Peyer's patch (tissue), 4 donors: ENCODE data around the gene ADCY6.

ENCODE experiments used
- POLR2A ChIP-seq, 2 donors: fragments of 450-650 bp; IDR thresholded peaks; one replicate each; pipeline ENCODE4 v1.5.1; 2017; ENCODE audit warnings: antibody characterized with exemption in 2 of 2, mild to moderate bottlenecking in 2 of 2, moderate library complexity in 2 of 2
- TF ChIP-seq, protein P1 (sequence below), 6 experiments: fragments of 450-650 bp in 4 of 6; fragments of 200-600 bp in 2 of 6; sonication (generic) in 1 of 6; IDR thresholded peaks; one replicate each; pipeline ENCODE4 v1.5.1; 2017 to 2019; ENCODE audit warnings: antibody characterized with exemption in 6 of 6, mild to moderate bottlenecking in 3 of 6, moderate library complexity in 1 of 6

DNA sequence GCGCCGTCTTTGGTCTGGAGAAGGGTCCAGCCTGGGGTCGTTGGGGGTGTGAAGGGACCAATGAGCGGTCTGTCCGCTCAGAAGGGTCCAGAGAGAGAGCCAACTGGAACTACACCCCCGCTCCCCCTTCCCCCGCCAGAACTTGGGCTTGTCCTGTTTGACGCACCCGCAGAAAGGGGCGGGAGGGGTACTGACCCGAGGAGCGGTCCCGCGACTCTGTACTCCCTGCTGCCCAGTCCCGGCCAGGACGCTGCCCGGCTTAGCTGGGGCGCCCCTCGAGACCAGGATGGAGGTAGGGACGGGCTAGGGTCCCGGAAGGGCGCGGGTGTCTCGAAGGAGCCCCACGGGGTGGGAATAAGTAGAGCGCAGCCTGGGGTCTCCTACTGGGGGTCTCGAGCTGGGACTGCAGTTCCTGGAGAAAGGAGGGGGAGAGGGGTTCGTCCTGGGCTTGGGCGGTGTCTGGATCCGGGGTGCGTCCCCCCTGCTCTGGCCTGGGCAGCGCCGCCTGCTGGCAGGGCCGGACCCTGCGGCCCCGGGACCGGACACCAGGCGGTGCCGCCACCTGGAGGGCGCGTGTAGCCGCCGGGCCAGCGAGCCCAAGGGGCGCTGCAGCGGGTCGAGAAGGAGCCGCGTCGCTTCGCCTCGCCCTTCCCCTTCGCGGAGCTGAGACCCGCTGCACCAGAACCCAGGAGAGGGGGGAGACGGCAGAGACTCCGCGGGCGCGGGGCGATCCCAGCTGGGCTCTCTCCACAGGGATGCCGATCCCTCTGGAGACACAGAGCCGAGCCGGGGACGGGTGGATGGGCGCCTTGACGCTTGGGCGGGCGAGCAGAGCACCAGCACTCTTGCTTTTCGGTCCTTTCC, 25.6 kb upstream of the ADCY6 start:
- TF ChIP-seq, protein P1, sequence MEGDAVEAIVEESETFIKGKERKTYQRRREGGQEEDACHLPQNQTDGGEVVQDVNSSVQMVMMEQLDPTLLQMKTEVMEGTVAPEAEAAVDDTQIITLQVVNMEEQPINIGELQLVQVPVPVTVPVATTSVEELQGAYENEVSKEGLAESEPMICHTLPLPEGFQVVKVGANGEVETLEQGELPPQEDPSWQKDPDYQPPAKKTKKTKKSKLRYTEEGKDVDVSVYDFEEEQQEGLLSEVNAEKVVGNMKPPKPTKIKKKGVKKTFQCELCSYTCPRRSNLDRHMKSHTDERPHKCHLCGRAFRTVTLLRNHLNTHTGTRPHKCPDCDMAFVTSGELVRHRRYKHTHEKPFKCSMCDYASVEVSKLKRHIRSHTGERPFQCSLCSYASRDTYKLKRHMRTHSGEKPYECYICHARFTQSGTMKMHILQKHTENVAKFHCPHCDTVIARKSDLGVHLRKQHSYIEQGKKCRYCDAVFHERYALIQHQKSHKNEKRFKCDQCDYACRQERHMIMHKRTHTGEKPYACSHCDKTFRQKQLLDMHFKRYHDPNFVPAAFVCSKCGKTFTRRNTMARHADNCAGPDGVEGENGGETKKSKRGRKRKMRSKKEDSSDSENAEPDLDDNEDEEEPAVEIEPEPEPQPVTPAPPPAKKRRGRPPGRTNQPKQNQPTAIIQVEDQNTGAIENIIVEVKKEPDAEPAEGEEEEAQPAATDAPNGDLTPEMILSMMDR (IDR thresholded peaks at IDR 0.05) = peak; percentile 98 to 100 (median 100)
- TF ChIP-seq POLR2A (IDR thresholded peaks at IDR 0.05) = peak; percentile 57 to 66
